K562 (cell line): ENCODE results near the gene PACS2. TPM values are rescaled to one million over a fixed set of nuclear protein-coding genes. Genes with fewer than 3 reads are reported as not detected.
"Not testable (repeated sequence)": the region's sequence is repeated elsewhere in the genome, so short reads cannot be mapped to it uniquely, and the experiment has no call there.

Source experiments
- ATAC-seq: fragments of 200-7000 bp; cut with Tn5 transposase; 3 replicates; pipeline ENCODE4 v1.9.1; 2020; ENCODE audit warnings: moderate library complexity
- BruUV-seq: library from RNA; stranded (reverse); fragments of 400-500 nt; replicated peaks from 2 replicates; lab custom pipeline; 2021; lab: Mats Ljungman, UMichigan
- CTCF ChIA-PET: fragments of 300-600 bp; formaldehyde crosslinking; extraction: SDS; loops from one replicate; lab custom pipeline; 2021; ENCODE audit warnings: low intra/inter-chr PET ratio; lab: Yijun Ruan, JAX
- POLR2A ChIA-PET: fragments of 300-600, 350-650 bp; sonication (Branson Sonifier 250); formaldehyde crosslinking; extraction: SDS; loops from one replicate; lab custom pipeline; 2021; ENCODE audit warnings: antibody characterized with exemption, inconsistent platforms; lab: Yijun Ruan, JAX
- DNase-seq, 4 experiments: peaks; one replicate each; pipeline versions ENCODE4 v3.0.0 to v3.0.0-alpha.2; 2011 to 2018; ENCODE audit warnings: low spot score in 3 of 4, mixed read lengths in 3 of 4; ENCODE audit errors: extremely low read depth in 1 of 4
- FAIRE-seq: peaks from 2 replicates; lab custom pipeline; 2011; peaks lifted over from hg19 to GRCh38; lab: Jason Lieb, UNC
- H2AFZ ChIP-seq: 2 replicates; pipeline ENCODE4 v1.6.0; 2011; ENCODE audit warnings: low read depth, low read length, control low read depth, inconsistent platforms
- H3K27ac ChIP-seq: fragments of 200-600 bp; 3 replicates; pipeline ENCODE4 v1.8.0; 2011; ENCODE audit warnings: low read depth, mild to moderate bottlenecking, control low read depth, inconsistent platforms, low read length, moderate library complexity, mixed read lengths; ENCODE audit errors: extremely low read depth
- H3K27me3 ChIP-seq, 2 experiments: fragments of 300-600 bp in 1 of 2; 2 replicates in 1 of 2; 3 replicates in 1 of 2; pipeline versions ENCODE4 v1.6.0 to v1.8.0; 2011; ENCODE audit warnings: inconsistent platforms in 2 of 2, low read length in 2 of 2, mild to moderate bottlenecking in 1 of 2, mixed read lengths in 1 of 2, moderate library complexity in 1 of 2; ENCODE audit not compliant: control insufficient read depth in 2 of 2, insufficient read depth in 2 of 2
- H3K36me3 ChIP-seq: fragments of 300-600 bp; 3 replicates; pipeline ENCODE4 v1.8.0; 2011; ENCODE audit warnings: mild to moderate bottlenecking, low read length, inconsistent platforms; ENCODE audit not compliant: control insufficient read depth, insufficient read depth
- H3K4me1 ChIP-seq, 2 experiments: fragments of 200-600 bp in 1 of 2; replicated peaks in 1 of 2; 2 replicates in 1 of 2; 3 replicates in 1 of 2; pipeline versions ENCODE4 v1.5.1 to v1.8.0; 2011; ENCODE audit warnings: inconsistent platforms in 2 of 2, low read length in 2 of 2, mild to moderate bottlenecking in 1 of 2, mixed read lengths in 1 of 2, moderate library complexity in 1 of 2; ENCODE audit not compliant: control insufficient read depth in 2 of 2, insufficient read depth in 2 of 2
- H3K4me2 ChIP-seq: 2 replicates; pipeline ENCODE4 v1.6.1; 2011; ENCODE audit warnings: low read length, control low read depth, inconsistent platforms, mixed read lengths; ENCODE audit not compliant: insufficient read depth
- H3K4me3 ChIP-seq: fragments of 200-600 bp; sonication (generic), shearing (Covaris generic); 2 replicates; pipeline ENCODE4 v1.5.1; 2016; ENCODE audit warnings: control low read depth, inconsistent platforms
- H3K79me2 ChIP-seq: fragments of 200-600 bp; 3 replicates; pipeline ENCODE4 v1.8.0; 2011; ENCODE audit warnings: low read length, inconsistent platforms; ENCODE audit not compliant: control insufficient read depth, insufficient read depth
- H3K9ac ChIP-seq, 2 experiments: 2 replicates each; pipeline versions ENCODE4 v1.6.0 to v1.6.1; 2011; ENCODE audit warnings: low read depth in 2 of 2, low read length in 2 of 2, control low read depth in 1 of 2, inconsistent platforms in 1 of 2, mild to moderate bottlenecking in 1 of 2, mixed read lengths in 1 of 2; ENCODE audit not compliant: insufficient read depth in 1 of 2
- H3K9me1 ChIP-seq: one replicate; pipeline ENCODE4 v1.6.0; 2011; ENCODE audit warnings: inconsistent platforms, mild to moderate bottlenecking, low read length, moderate library complexity; ENCODE audit not compliant: control insufficient read depth, insufficient read depth
- H3K9me3 ChIP-seq: replicated peaks from 2 replicates; pipeline ENCODE4 v1.5.1; 2011; ENCODE audit warnings: low read depth, low read length, inconsistent platforms; ENCODE audit not compliant: control insufficient read depth, insufficient read depth
- H4K20me1 ChIP-seq: replicated peaks from 2 replicates; pipeline ENCODE4 v1.6.1; 2011; ENCODE audit warnings: low read length, inconsistent platforms, mixed read lengths; ENCODE audit not compliant: control insufficient read depth, insufficient read depth
- BMI1 ChIP-seq: fragments of 150-350 bp; IDR thresholded peaks from 2 replicates; pipeline ENCODE4 v1.6.1; 2014; ENCODE audit warnings: low read length
- HIVEP1 ChIP-seq: fragments of 250-450 bp; sonication (Bioruptor Pico); IDR thresholded peaks from 2 replicates; pipeline ENCODE4 v1.4.0; 2020; ENCODE audit warnings: mild to moderate bottlenecking
- ID3 ChIP-seq, 2 experiments: fragments of 250-450 bp in 1 of 2; fragments of 450-650 bp in 1 of 2; sonication (Bioruptor Pico) in 1 of 2; IDR thresholded peaks; 2 replicates each; pipeline versions ENCODE4 v1.6.1 to v1.8.0; 2016 to 2021; ENCODE audit warnings: mild to moderate bottlenecking in 2 of 2, moderate library complexity in 2 of 2, missing compliant biosample characterization in 1 of 2, missing genetic modification characterization in 1 of 2
- JUND ChIP-seq, 2 experiments: IDR thresholded peaks; 2 replicates in 1 of 2; 3 replicates in 1 of 2; pipeline ENCODE4 v1.6.1; 2011; ENCODE audit warnings: borderline replicate concordance in 2 of 2, low read depth in 2 of 2, low read length in 2 of 2, improper control_type of control experiment in 1 of 2, missing biosample characterization in 1 of 2, missing genetic modification characterization in 1 of 2, missing genetic modification reagents in 1 of 2
- KLF10 ChIP-seq: fragments of 250-450 bp; sonication (Bioruptor Pico); IDR thresholded peaks from 2 replicates; pipeline ENCODE4 v1.6.1; 2021; ENCODE audit warnings: matching md5 sums
- MEIS2 ChIP-seq: fragments of 450-650 bp; IDR thresholded peaks from 2 replicates; pipeline ENCODE4 v1.6.1; 2014; ENCODE audit warnings: mild to moderate bottlenecking; ENCODE audit not compliant: partially characterized antibody
- ZBTB33 ChIP-seq: sonication (generic); formaldehyde crosslinking; IDR thresholded peaks from 2 replicates; pipeline ENCODE4 v1.8.1; 2023; ENCODE audit warnings: mild to moderate bottlenecking, missing genetic modification reagents
- ZNF830 ChIP-seq: fragments of 250-450 bp; sonication (Bioruptor Pico); IDR thresholded peaks from 2 replicates; pipeline ENCODE4 v1.5.0; 2021; ENCODE audit warnings: mild to moderate bottlenecking
- WGBS: fragments of 100-300 bp; shearing (Covaris generic); methylation state at CpG from one replicate; pipeline ENCODE4 v1.1.6; 2016; ENCODE audit warnings: low coverage, mixed read lengths; ENCODE audit not compliant: insufficient coverage; ENCODE audit errors: missing lambda C conversion rate; 5-methylcytosine and 5-hydroxymethylcytosine counted together
- in situ Hi-C: fragments of 300-500 bp; cut with MboI; formaldehyde crosslinking; loops from 4 replicates; pipeline ENCODE4 v1.15.0; 2018; ENCODE audit warnings: inconsistent platforms, mixed read lengths
- intact Hi-C: fragments of 100-400 bp; cut with micrococcal nuclease; formaldehyde crosslinking; loops from 2 replicates; pipeline ENCODE4 v1.14.2; 2022
- polyA plus RNA-seq, 8 experiments: library from polyadenylated mRNA; depleted of rRNA in 4 of 8; stranded (reverse) in 5 of 8; unstranded in 3 of 8; fragments of >200 nt; fragmentation: Nextera tagmentation in 2 of 8; fragmentation: Illumina TruSeq in 1 of 8; extraction: Ambion mirVana in 2 of 8; extraction: Trizol in 1 of 8; gene quantifications; 2 replicates each; pipeline versions ENCODE4 v1.2.1 to v1.2.3, GENCODE V29; 2011 to 2014; ENCODE audit warnings: inconsistent platforms in 1 of 8, missing spikeins in 1 of 8
- total RNA-seq, 7 experiments: library from RNA; depleted of rRNA in 6 of 7; stranded (reverse); fragments of >200 nt in 6 of 7; fragmentation: Illumina TruSeq in 2 of 7; extraction: Trizol in 2 of 7; gene quantifications; 2 replicates each; pipeline versions ENCODE4 v1.2.1 to v1.2.3, GENCODE V29; 2011 to 2021; ENCODE audit warnings: low replicate concordance in 1 of 7

The PACS2 gene
- total and polyA plus RNA-seq, 9 of the 15 experiments (the other 6 are each of a cell fraction or from before 2014, with no cell fraction given) = 0.11 to 20.8 (median 9.9) TPM

DNA sequence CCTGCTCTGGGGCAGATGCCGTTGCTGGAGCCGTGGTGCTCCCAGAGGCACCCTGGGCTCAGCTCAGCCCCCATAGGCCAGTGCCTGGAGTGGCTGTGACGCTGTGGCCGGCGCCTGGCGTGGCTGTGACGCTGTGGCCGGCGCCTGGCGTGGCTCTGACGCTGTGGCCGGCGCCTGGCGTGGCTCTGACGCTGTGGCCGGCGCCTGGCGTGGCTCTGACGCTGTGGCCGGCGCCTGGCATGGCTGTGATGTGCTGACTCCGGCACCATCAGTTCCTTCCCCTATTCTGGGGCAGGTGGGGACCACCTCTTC is 20.6 kb downstream of the PACS2 start:
- not testable (repeated sequence) for H3K36me3 ChIP-seq, H3K9me3 ChIP-seq, BruUV-seq, H3K9ac ChIP-seq, FAIRE-seq, H3K4me2 ChIP-seq, H4K20me1 ChIP-seq
- POLR2A ChIA-PET = interaction anchor here (0.6 kb wide), 1 partner anchor 20 kb away, joined by 3 read pairs; no protein-coding TSS in a partner anchor
- TF ChIP-seq ZBTB33 = peak; percentile 66; the same call in 1 of the 2 replicates
- TF ChIP-seq, all 486 proteins: peak for 1; not testable (repeated sequence) for 485
- H3K79me2 ChIP-seq, ATAC-seq, H3K27me3 ChIP-seq, H3K27ac ChIP-seq, H2AFZ ChIP-seq, intact Hi-C loops, DNase-seq, in situ Hi-C loops, H3K9me1 ChIP-seq, H3K4me3 ChIP-seq, CTCF ChIA-PET: not testable (repeated sequence)
- 62% methylated on average over 6 of the region's 22 CpGs for WGBS
- peaks cover 0 to 41% of the 10 kb centered on the region in 2 experiments; a peak in 3 of 5 replicates for H3K4me1 ChIP-seq

GRCh38 chr14:105335735-105336476 is 21.4 kb downstream of the PACS2 start:
- in situ Hi-C loops = no loop called here
- 74% methylated on average over 22 of the region's 33 CpGs for WGBS
- no peak overlapping the region for H3K4me3 ChIP-seq
- H3K27ac ChIP-seq = no peak overlapping the region
- ChIA-PET CTCF (no interaction called here), POLR2A (no interaction called here)
- ATAC-seq (no peak), DNase-seq (no peak), FAIRE-seq (no peak)
- H3K9me1 ChIP-seq = no peaks in the 10 kb centered on the region
- BruUV-seq = no TSS peak
- no peaks in the 10 kb centered on the region for H3K9me3 ChIP-seq
- H2AFZ ChIP-seq = no peak overlapping the region
- no peaks in the 10 kb centered on the region; the same call in 2 of the 3 replicates for H3K79me2 ChIP-seq
- H3K36me3 ChIP-seq = no peaks in the 10 kb centered on the region
- H3K9ac ChIP-seq = no peak overlapping the region
- peaks cover 0 to 42% of the 10 kb centered on the region in 2 experiments; a peak in 2 of 5 replicates for H3K4me1 ChIP-seq
- peaks cover 8% of the 10 kb centered on the region; the same call in 1 of the 2 replicates for H4K20me1 ChIP-seq
- intact Hi-C loops = no loop called here
- no peak overlapping the region for H3K4me2 ChIP-seq
- no peaks in the 10 kb centered on the region for H3K27me3 ChIP-seq
- no peak for TF ChIP-seq ID3 (CRISPR knock-in tag; IDR thresholded peaks at IDR 0.05)
- TF ChIP-seq ID3 (tag; IDR thresholded peaks at IDR 0.05) = no peak
- TF ChIP-seq BMI1 = no peak
- no peak for TF ChIP-seq ZBTB33
- TF ChIP-seq KLF10 (CRISPR knock-in tag) = no peak
- no peak for TF ChIP-seq ZNF830 (CRISPR knock-in tag)
- no peak for TF ChIP-seq HIVEP1 (CRISPR knock-in tag)
- no peak for TF ChIP-seq JUND (IDR thresholded peaks at IDR 0.05; ENCODE audit: borderline replicate concordance, low read depth, low read length)
- TF ChIP-seq JUND (tag; IDR thresholded peaks at IDR 0.05; ENCODE audit: borderline replicate concordance, low read depth, low read length) = no peak
- no peak for TF ChIP-seq MEIS2
